WERI-Rb-1 (cell line): ENCODE measurements around the gene KCNRG.

Source experiments
- DNase-seq: peaks from one replicate; pipeline ENCODE4 v3.0.0-alpha.2; 2020
- H3K27ac ChIP-seq: fragments of 250-450 bp; sonication (Bioruptor Pico); 2 replicates; pipeline ENCODE4 v1.5.1; 2020; ENCODE audit warnings: mild to moderate bottlenecking, moderate library complexity
- H3K27me3 ChIP-seq: fragments of 250-450 bp; sonication (Bioruptor Pico); 2 replicates; pipeline ENCODE4 v1.5.1; 2021; ENCODE audit warnings: mild to moderate bottlenecking, low read depth, moderate library complexity; ENCODE audit not compliant: insufficient read depth, severe bottlenecking
- H3K36me3 ChIP-seq: fragments of 250-450 bp; sonication (Bioruptor Pico); 2 replicates; pipeline ENCODE4 v1.5.1; 2020; ENCODE audit warnings: mild to moderate bottlenecking, moderate library complexity
- H3K4me3 ChIP-seq: 2 replicates; pipeline ENCODE4 v1.5.1; 2011; ENCODE audit warnings: low read depth, mild to moderate bottlenecking, control low read depth, low read length
- H3K9me3 ChIP-seq: fragments of 250-450 bp; sonication (Bioruptor Pico); 2 replicates; pipeline ENCODE4 v1.5.1; 2021; ENCODE audit warnings: mild to moderate bottlenecking, moderate library complexity; ENCODE audit not compliant: severe bottlenecking
- TF ChIP-seq, protein P1 (sequence below): IDR thresholded peaks from 2 replicates; pipeline ENCODE4 v1.5.1; 2011; ENCODE audit warnings: low read depth, mild to moderate bottlenecking, control low read depth, inconsistent platforms, low read length

KCNRG gene

DNA sequence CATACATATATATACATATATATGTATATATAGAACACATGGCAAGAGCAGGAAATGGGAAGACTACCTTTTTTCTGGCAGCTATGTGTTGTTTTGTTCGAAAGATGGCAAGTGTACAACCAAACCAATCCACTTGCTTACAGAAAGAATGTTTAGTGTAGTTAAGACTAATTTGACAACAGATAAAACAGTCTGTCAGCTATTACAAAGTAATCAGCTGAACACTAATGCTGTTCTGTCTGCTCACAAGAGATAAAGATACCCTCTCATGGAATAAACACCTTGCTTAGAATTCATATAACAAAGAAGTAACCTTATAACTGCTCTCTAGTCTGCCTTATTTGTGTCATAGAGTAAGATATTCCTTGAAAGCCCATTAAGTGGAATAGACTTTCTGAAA lies 858 bp upstream of the KCNRG start:
- Histone ChIP-seq H3K27ac (no peak overlapping the region), H3K36me3 (peaks cover 3% of the 10 kb centered on the region; the same call in 1 of the 2 replicates)
- TF ChIP-seq, protein P1, sequence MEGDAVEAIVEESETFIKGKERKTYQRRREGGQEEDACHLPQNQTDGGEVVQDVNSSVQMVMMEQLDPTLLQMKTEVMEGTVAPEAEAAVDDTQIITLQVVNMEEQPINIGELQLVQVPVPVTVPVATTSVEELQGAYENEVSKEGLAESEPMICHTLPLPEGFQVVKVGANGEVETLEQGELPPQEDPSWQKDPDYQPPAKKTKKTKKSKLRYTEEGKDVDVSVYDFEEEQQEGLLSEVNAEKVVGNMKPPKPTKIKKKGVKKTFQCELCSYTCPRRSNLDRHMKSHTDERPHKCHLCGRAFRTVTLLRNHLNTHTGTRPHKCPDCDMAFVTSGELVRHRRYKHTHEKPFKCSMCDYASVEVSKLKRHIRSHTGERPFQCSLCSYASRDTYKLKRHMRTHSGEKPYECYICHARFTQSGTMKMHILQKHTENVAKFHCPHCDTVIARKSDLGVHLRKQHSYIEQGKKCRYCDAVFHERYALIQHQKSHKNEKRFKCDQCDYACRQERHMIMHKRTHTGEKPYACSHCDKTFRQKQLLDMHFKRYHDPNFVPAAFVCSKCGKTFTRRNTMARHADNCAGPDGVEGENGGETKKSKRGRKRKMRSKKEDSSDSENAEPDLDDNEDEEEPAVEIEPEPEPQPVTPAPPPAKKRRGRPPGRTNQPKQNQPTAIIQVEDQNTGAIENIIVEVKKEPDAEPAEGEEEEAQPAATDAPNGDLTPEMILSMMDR, result no peak

DNA sequence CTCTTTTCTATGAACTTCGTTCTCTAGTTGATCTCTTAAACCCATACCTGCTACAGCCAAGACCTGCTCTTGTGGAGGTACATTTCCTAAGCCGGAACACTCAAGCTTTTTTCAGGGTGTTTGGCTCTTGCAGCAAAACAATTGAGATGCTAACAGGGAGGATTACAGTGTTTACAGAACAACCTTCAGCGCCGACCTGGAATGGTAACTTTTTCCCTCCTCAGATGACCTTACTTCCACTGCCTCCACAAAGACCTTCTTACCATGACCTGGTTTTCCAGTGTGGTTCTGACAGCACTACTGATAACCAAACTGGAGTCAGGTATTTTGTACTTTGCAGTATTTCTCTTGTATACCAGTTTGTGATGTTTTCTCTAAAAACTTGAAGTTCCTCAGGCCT lies 506 bp downstream of the KCNRG start:
- Histone ChIP-seq H3K36me3 (peaks cover 3% of the 10 kb centered on the region; the same call in 1 of the 2 replicates), H3K27me3 (no peaks in the 10 kb centered on the region), H3K9me3 (no peaks in the 10 kb centered on the region), H3K4me3 (no peak overlapping the region), H3K27ac (no peak overlapping the region)
- TF ChIP-seq, protein P1, result no peak
- no peak for DNase-seq

More for the DNA sequence above, 858 bp upstream of the KCNRG start:
- no peak for DNase-seq
- Histone ChIP-seq H3K4me3 (no peak overlapping the region), H3K27me3 (no peaks in the 10 kb centered on the region), H3K9me3 (no peaks in the 10 kb centered on the region)

DNA sequence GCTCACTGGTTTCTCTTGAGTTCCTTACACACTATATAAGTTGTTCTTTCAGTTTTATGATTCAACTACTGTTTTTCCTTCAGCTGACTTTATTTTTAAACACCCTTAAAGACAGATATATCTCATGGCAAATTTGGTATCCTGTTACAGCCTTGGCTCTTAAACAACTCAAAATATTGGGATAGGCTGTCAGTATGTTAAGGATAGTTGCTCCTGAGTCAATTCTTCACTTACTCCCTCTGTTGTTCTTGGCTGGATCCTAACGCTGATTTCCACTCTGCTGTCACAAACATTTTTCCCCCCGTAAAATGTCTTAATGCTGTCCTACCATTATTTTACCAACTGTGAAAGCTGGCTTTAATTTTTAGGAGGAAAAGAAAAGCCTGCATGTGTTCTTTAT lies 1.2 kb downstream of the KCNRG start:
- no peak for DNase-seq
- Histone ChIP-seq H3K27me3 (no peaks in the 10 kb centered on the region), H3K9me3 (no peaks in the 10 kb centered on the region), H3K27ac (no peak overlapping the region), H3K4me3 (no peak overlapping the region), H3K36me3 (peaks cover 3% of the 10 kb centered on the region; the same call in 1 of the 2 replicates)
- TF ChIP-seq, protein P1, result no peak

DNA sequence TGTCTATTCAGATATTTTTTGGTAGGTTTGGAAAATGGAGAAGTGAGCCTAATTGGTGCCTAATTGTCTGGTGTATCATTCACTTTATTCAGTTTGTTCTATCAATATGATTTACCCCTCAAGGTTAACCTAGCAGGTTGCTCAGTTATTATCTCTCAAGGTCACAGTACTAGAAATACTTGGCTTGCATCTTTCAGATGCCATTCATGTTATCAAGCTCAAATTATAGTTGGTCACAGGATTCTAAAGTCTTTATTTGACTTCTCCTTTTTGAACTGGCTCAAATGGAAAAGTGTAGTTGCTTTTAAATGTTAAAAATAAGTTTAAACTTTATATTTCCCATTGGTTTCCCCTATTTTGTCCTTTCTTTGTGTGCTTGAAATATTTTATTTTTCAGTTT lies 2.6 kb downstream of the KCNRG start:
- no peaks in the 10 kb centered on the region for H3K27me3 ChIP-seq
- no peak for DNase-seq
- no peak overlapping the region for H3K27ac ChIP-seq
- no peaks in the 10 kb centered on the region for H3K9me3 ChIP-seq
- H3K4me3 ChIP-seq, result no peak overlapping the region
- TF ChIP-seq, protein P1, result no peak
- H3K36me3 ChIP-seq, result peaks cover under 1% of the 10 kb centered on the region; the same call in 1 of the 2 replicates

DNA sequence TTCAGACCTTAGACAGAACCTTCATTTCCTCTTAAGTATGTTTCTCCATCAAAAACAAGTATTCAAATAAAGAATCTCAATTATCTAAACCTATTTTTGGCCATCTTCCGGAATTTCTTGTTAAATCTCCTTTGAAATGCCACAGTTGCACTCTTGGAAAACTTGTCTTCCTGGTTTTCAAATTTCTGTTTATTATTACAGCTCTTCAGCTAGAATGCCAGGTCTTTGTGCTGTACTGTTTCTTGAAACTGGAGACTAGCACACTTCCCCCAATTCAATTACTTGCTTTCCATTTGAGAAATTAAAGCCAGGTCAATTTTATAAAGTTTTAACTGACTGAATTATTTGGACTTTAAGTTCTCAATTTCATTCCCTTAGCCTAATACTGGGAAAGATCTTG lies 10.2 kb downstream of the KCNRG start:
- Histone ChIP-seq H3K4me3 (no peak overlapping the region), H3K9me3 (no peaks in the 10 kb centered on the region), H3K27me3 (no peaks in the 10 kb centered on the region), H3K36me3 (no peaks in the 10 kb centered on the region), H3K27ac (no peak overlapping the region)
- TF ChIP-seq, protein P1, result no peak
- DNase-seq, result no peak

DNA sequence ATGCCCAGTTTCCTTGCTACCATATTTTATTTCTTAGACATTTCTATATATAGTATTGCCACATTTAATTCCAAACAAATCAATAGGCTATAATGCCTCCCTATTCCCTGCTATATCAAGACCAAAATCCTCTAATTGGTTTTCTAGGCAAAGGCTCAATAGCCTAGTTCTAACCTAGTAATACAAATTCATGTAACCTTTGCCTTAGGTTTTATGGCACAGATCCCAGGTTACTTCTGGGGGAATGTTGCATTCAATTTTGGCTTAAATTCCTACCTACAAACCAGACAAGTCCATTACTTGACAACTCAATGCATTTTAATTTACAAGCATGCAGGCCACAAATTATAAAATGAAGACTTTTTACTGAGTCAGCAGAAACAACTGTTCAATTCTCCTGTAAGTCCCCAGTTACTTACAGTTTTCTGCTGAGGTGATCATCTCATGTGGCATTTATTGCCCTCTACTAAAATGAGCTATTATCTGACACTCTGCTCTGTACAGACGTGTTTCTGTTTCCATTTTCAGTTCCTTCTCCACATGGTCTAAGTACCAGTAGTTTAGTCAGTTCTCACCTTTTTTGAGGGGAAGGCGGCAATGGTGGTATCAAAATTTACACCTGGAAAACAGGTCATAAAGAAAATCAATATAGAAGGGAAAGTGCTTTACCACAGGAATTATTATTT lies 11.7 kb downstream of the KCNRG start:
- H3K4me3 ChIP-seq, result no peak overlapping the region
- no peak overlapping the region for H3K27ac ChIP-seq
- TF ChIP-seq, protein P1, result no peak
- no peaks in the 10 kb centered on the region for H3K9me3 ChIP-seq
- DNase-seq, result no peak
- H3K36me3 ChIP-seq, result no peaks in the 10 kb centered on the region
- H3K27me3 ChIP-seq, result no peaks in the 10 kb centered on the region
